Hippocampal formation (tissue), 2 donors: ENCODE measurements around the gene STAM.

Experiments
- DNase-seq, 2 donors: peaks; one replicate each; lab custom pipeline; 2025; lab: John Stamatoyannopoulos, UW

Gene STAM

GRCh38 chr10:17647326-17647725, 3.4 kb downstream of the STAM start:
- DNase-seq = no peak

- no peak for DNase-seq
Measured at GRCh38 chr10:17648243-17649035, 4.5 kb downstream of the STAM start.

GRCh38 chr10:17649052-17649451, 5.1 kb downstream of the STAM start:
- DNase-seq = no peak

GRCh38 chr10:17649836-17650235, 5.9 kb downstream of the STAM start:
- no peak for DNase-seq

GRCh38 chr10:17650416-17650815, 6.5 kb downstream of the STAM start:
- DNase-seq = no peak

GRCh38 chr10:17651896-17652295, 7.9 kb downstream of the STAM start:
- no peak for DNase-seq

GRCh38 chr10:17652585-17652984, 8.6 kb downstream of the STAM start:
- no peak for DNase-seq

- DNase-seq = no peak
Measured at GRCh38 chr10:17655009-17655408, 11.1 kb downstream of the STAM start.

GRCh38 chr10:17655567-17656146, 11.7 kb downstream of the STAM start:
- DNase-seq = no peak

GRCh38 chr10:17657103-17657500, 13.2 kb downstream of the STAM start:
- DNase-seq = no peak

- DNase-seq = no peak
Measured at GRCh38 chr10:17659365-17659764, 15.4 kb downstream of the STAM start.

GRCh38 chr10:17660921-17661320, 17.0 kb downstream of the STAM start:
- no peak for DNase-seq

- no peak for DNase-seq
Measured at GRCh38 chr10:17661510-17661909, 17.6 kb downstream of the STAM start.

- no peak for DNase-seq
Measured at GRCh38 chr10:17662193-17663138, 18.5 kb downstream of the STAM start.

GRCh38 chr10:17663450-17663849, 19.5 kb downstream of the STAM start:
- no peak for DNase-seq

- DNase-seq = peak in 1 of 2 donors; percentile 42
Measured at GRCh38 chr10:17665747-17666146, 21.8 kb downstream of the STAM start.

- DNase-seq = no peak
Measured at GRCh38 chr10:17668435-17669184, 24.7 kb downstream of the STAM start.

GRCh38 chr10:17669185-17669872, 25.4 kb downstream of the STAM start:
- no peak for DNase-seq

- no peak for DNase-seq
Measured at GRCh38 chr10:17671307-17671706, 27.4 kb downstream of the STAM start.

GRCh38 chr10:17673471-17674061, 29.6 kb downstream of the STAM start:
- no peak for DNase-seq

- no peak for DNase-seq
Measured at GRCh38 chr10:17674566-17674965, 30.6 kb downstream of the STAM start.
